Activated T-helper 1 cell treated with anti-CD3 and anti-CD28 coated beads, Interleukin-12 subunit alpha, Interleukin-12 subunit beta, Interleukin-2, Interleukin-4 antibody, amounts not matched to agents 30 ng/mL and 10 ng/mL and 1 ng/mL, durations not matched to agents 14 hours and 24 hours and 36 hours (primary cell): Measurements from ENCODE around the gene REPS1. TPM values are rescaled to one million over a fixed set of nuclear protein-coding genes. Genes with fewer than 3 reads are reported as not detected.
A peak's percentile ranks its signal among the peaks of the same experiment; 100 is the strongest.
"Not testable (repeated sequence)": the region's sequence is repeated elsewhere in the genome, so short reads cannot be mapped to it uniquely, and the experiment has no call there.

Source experiments
- DNase-seq: peaks from one replicate; pipeline ENCODE4 v3.0.0; 2021; ENCODE audit warnings: low spot score
- H3K27ac Mint-ChIP-seq: one replicate; pipeline ENCODE4 v1.8.0; 2021; ENCODE audit warnings: mild to moderate bottlenecking, mixed read lengths
- H3K27me3 Mint-ChIP-seq: one replicate; pipeline ENCODE4 v1.8.0; 2022; ENCODE audit warnings: mild to moderate bottlenecking, moderate library complexity, mixed read lengths; ENCODE audit not compliant: insufficient read depth
- H3K36me3 Mint-ChIP-seq: one replicate; pipeline ENCODE4 v1.8.0; 2021; ENCODE audit warnings: low read depth, mixed read lengths
- H3K4me1 Mint-ChIP-seq: one replicate; pipeline ENCODE4 v1.8.0; 2021; ENCODE audit warnings: low read depth, mixed read lengths
- H3K4me3 Mint-ChIP-seq: one replicate; pipeline ENCODE4 v1.8.0; 2021; ENCODE audit warnings: mild to moderate bottlenecking, moderate library complexity, mixed read lengths
- H3K9me3 Mint-ChIP-seq: one replicate; pipeline ENCODE4 v1.8.0; 2021; ENCODE audit warnings: mixed read lengths
- intact Hi-C: fragments of 100-400 bp; cut with micrococcal nuclease; formaldehyde crosslinking; loops from one replicate; pipeline ENCODE4 v1.15.1; 2024
- total RNA-seq: library from RNA; stranded (reverse); gene quantifications from 2 replicates; pipeline ENCODE4 v1.2.3, GENCODE V29; 2022

REPS1 gene
- total RNA-seq, 1 donor from 2014 or later = 74.6 TPM

DNA sequence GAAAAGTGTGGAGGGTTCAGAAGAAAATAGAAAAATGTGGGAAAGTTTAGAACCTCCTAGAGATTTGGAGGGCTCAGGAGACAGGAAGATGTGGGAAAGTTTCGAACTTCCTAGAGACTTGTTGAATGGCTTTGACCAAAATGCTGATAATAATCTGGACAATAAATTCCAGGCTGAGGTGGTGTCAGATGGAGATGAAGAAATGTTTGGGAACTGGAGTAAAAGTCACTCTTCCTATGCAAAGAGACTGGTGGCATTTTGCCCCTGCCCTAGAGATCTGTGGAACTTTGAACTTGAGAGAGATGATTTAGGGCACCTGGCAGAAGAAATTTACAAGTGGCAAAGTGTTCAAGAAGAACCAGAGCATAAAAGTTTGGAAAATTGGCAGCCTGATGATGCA lies 5.4 kb upstream of the REPS1 start:
- intact Hi-C loops, H3K9me3 Mint-ChIP-seq, H3K36me3 Mint-ChIP-seq, H3K27ac Mint-ChIP-seq, H3K4me1 Mint-ChIP-seq, H3K27me3 Mint-ChIP-seq, H3K4me3 Mint-ChIP-seq, DNase-seq: not testable (repeated sequence)

DNA sequence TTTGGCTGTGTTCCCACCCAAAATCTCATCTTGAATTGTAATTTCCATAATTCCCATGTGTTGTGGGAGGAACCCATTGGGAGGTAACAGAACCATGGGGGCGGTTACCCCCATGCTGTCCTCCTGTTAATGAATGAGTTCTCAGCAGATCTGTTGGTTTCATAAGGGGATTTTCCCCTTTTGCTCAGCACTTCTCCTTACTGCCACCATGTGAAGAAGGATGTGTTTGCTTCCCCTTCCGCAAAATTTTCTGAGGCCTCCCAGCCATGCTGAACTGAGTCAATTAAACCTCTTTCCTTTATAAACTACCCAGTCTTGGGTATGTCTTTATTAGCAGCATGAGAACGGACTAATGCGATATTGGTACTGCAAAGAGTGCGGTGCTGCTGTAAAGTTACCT lies 4.9 kb upstream of the REPS1 start:
- H3K27ac Mint-ChIP-seq, H3K9me3 Mint-ChIP-seq, DNase-seq, H3K4me3 Mint-ChIP-seq, H3K27me3 Mint-ChIP-seq, intact Hi-C loops, H3K36me3 Mint-ChIP-seq: not testable (repeated sequence)
- peaks cover 11% of the 10 kb centered on the region for H3K4me1 Mint-ChIP-seq

DNA sequence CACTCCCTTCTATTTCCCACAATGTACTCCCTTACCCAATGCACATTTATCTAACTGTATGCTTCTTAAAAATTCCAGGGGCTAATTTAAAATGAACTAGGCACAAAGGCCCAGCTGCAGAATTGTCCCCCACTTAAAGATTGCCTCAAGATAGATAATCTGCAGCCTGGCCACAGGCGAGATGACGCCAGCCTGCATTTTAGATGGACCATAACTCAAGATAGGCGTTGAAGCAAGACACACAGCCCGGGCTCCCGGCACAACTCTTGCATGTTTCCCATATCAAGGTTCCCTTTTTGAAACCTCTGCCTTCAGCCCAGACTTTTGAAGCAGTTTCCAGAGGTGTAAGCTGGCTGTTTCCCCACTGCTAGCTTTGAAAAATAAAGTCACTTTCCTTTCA lies 3.2 kb upstream of the REPS1 start:
- Mint-ChIP-seq H3K36me3 (no peaks in the 10 kb centered on the region), H3K27me3 (no peaks in the 10 kb centered on the region), H3K4me3 (no peak overlapping the region), H3K4me1 (peaks cover 11% of the 10 kb centered on the region), H3K9me3 (peaks cover 6% of the 10 kb centered on the region), H3K27ac (no peak overlapping the region)
- intact Hi-C loops = no loop called here
- DNase-seq = no peak

DNA sequence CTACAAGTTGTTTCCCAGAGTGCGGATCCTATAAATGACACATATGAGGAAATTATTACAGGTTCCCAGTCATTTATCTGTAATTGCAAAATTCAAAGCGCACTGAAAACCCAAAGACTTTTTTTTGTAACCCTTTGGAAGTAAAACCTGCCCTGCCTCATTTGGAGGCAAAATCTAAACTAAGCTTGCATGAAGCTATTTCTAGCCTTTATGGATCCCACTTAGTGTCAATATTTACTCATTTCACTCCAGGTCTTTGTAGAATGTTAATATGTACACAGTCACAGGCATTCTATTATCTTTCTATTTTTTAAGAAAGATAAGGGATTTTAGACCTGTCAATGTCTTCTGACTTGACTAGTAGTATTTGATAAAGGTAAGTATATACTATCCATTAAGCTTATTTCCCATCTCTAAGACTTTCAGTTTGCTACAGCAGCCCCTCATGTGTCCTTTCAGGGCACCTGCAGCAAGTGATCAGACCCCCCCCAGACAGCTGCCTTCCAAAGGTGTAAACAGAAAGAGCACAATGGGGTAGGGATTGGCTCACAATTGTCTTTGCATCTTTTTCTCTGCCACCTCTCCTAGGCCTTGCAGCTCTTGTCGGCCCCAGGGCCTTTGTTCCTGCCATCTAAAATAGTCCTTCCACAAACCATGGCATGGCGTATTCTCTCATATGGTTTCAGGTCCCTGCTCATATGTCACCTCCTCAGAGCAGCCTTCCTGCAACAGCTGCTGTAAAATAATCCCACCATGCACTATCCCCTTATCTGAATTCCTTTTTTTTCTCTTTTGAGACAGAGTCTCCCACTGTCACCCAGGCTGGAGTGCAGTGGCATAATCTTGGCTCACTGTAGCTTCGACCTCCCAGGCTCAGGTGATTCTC lies 1.3 kb upstream of the REPS1 start:
- Mint-ChIP-seq H3K27me3 (no peaks in the 10 kb centered on the region), H3K27ac (peak overlapping the region; percentile 80), H3K9me3 (peaks cover 6% of the 10 kb centered on the region), H3K4me3 (peak overlapping the region; percentile 89), H3K4me1 (peaks cover 11% of the 10 kb centered on the region), H3K36me3 (no peaks in the 10 kb centered on the region)
- DNase-seq = no peak
- intact Hi-C loops = loop anchor here (2.0 to 5.0 kb wide), 5 partner anchors 123 to 375 kb away; no protein-coding TSS in a partner anchor

DNA sequence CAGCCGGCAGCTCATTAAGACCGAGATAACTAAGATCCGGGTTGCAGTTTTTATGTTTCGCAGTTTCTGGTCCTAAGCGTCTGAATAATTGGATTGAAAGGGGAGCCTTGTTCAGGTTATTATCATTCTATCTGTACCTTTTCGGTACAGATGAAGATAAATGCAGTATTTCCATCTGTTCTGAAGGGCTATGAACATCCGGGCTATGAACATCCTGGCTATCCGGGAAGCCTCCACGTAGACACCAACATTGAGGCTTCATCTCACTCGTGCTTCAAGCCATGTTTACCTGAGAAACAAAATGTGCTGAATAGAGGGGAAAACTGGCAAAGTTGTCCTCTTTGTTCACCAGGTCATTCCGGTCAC lies 399 bp upstream of the REPS1 start:
- Mint-ChIP-seq H3K4me1 (peaks cover 10% of the 10 kb centered on the region), H3K36me3 (no peaks in the 10 kb centered on the region), H3K27ac (peak overlapping the region; percentile 80), H3K4me3 (peak overlapping the region; percentile 89), H3K27me3 (no peaks in the 10 kb centered on the region), H3K9me3 (peaks cover 5% of the 10 kb centered on the region)
- intact Hi-C loops = loop anchor here (1.0 to 5.0 kb wide), 8 partner anchors 40 to 376 kb away; partner anchors contain the start of genes ABRACL and CCDC28A
- DNase-seq = no peak

DNA sequence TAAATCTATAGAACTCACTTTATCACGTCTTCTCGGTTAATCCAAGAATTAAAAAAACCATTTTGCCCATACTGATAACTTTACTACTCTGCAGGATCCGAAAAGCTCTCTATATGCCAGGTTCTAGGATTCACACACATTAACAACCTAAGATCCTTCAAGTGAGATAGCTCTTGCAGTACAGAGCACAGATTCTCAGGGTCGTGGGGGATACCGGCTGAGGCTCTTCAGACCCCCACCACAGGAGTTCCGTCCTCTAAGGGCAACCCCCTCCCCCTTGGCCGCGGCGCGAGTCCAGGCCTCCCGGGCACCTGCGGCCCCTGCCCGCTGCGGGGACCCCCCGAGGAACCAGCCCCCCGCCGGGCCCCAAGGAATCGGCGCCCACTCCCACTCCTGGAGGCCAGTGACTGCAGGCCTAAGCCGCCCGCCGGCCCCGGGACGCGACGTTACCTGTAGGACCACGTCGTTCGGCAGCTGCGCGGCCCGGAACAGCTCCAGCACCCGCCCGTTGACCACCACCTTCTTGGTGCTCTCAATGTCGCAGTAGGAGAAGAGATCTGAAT lies 892 bp downstream of the REPS1 start:
- H3K4me3 Mint-ChIP-seq = peak overlapping the region; percentile 87
- no peaks in the 10 kb centered on the region for H3K9me3 Mint-ChIP-seq
- H3K27me3 Mint-ChIP-seq = no peaks in the 10 kb centered on the region
- H3K4me1 Mint-ChIP-seq = peaks cover 7% of the 10 kb centered on the region
- peak overlapping the region; percentile 52 for H3K27ac Mint-ChIP-seq
- DNase-seq = no peak
- H3K36me3 Mint-ChIP-seq = no peaks in the 10 kb centered on the region
- intact Hi-C loops = loop anchor here (2.0 to 5.0 kb wide), 5 partner anchors 16 to 306 kb away; no protein-coding TSS in a partner anchor

DNA sequence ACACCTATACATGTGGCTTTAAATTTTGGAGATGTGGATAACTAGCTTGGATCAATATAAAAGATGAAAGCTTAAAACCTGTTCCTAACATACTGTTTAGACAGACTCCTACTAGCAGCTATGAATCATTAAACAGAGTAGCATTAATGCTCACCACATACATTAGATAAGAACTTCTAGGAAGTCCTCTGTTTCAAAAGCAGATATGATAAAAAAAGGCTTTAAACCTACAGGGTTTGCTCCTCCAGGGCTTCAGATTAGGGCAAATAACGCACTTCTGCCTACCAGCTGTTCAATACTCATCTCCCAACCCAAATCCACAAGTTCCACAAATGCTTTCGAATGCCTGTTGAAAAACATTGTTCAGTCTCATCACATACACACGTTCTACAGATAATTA lies 1.5 kb downstream of the REPS1 start:
- intact Hi-C loops = loop anchor here (1.0 to 5.0 kb wide), 6 partner anchors 16 to 306 kb away; no protein-coding TSS in a partner anchor
- no peak for DNase-seq
- no peaks in the 10 kb centered on the region for H3K9me3 Mint-ChIP-seq
- peaks cover 7% of the 10 kb centered on the region for H3K4me1 Mint-ChIP-seq
- H3K27ac Mint-ChIP-seq = peak overlapping the region; percentile 49
- H3K27me3 Mint-ChIP-seq = no peaks in the 10 kb centered on the region
- H3K36me3 Mint-ChIP-seq = no peaks in the 10 kb centered on the region
- H3K4me3 Mint-ChIP-seq = peak overlapping the region; percentile 87

DNA sequence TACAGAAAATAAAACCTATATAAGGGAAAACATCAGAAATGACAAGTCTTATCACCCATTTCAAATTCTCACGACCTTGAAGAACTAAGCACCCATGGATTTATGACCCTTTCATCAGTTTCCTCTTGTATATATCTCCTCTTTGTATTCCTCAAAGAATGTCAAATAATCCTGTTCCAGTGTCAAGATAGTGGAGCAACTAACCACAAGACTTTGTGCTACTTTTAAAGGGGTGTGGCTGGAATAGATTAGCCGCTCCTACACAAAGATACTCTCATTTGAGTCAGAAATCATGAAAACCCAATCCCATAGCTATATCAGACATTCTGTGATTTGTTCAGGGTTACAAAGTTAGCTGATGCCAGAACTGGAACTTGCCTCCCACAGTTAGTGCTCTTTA lies 6.6 kb downstream of the REPS1 start:
- Mint-ChIP-seq H3K27me3 (no peaks in the 10 kb centered on the region), H3K9me3 (no peaks in the 10 kb centered on the region), H3K4me3 (no peak overlapping the region), H3K27ac (no peak overlapping the region), H3K36me3 (peaks cover 2% of the 10 kb centered on the region), H3K4me1 (peaks cover 13% of the 10 kb centered on the region)
- DNase-seq = no peak
- intact Hi-C loops = no loop called here

DNA sequence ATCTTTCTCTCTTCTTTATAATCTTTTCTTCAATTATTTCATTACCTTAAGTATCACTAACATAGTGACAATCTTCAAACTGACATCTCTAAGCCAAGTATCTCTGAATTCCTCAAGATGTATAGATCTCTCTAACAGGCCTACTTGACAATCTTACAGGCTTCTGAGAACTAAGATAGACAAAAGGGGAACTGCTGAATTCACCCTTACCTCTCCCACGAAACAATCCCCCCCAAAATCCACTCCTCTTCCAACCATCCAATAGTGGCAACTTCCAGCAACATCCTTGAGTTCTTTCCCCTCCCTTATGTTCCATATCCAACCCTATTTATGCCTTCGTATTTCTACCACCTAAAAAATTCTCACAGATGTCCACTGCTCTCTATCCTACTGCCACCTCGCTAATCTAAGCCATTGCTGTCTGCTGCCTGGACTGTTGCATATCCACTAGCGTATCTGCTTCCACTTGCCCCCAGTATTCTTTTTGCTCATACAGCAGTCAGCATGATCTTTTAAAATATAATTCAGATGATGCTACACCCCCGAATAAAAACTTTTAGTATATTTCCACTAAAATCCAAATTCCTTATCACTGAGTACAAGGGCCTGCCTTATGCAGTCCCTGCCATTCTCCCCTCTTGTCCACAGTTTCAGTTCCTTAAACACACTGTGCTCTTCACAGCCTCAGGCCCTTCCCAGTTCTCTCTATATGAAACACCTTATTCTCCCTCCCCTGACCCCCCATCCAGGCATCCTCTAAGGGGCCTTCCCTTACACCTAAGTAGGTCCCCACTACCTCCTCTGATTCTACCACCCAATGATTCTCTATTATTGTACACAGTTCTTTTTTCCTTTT lies 8.0 kb downstream of the REPS1 start:
- DNase-seq = no peak
- Mint-ChIP-seq H3K4me3 (no peak overlapping the region), H3K27ac (no peak overlapping the region), H3K9me3 (no peaks in the 10 kb centered on the region), H3K4me1 (peaks cover 15% of the 10 kb centered on the region), H3K27me3 (no peaks in the 10 kb centered on the region), H3K36me3 (peaks cover 2% of the 10 kb centered on the region)
- intact Hi-C loops = no loop called here

DNA sequence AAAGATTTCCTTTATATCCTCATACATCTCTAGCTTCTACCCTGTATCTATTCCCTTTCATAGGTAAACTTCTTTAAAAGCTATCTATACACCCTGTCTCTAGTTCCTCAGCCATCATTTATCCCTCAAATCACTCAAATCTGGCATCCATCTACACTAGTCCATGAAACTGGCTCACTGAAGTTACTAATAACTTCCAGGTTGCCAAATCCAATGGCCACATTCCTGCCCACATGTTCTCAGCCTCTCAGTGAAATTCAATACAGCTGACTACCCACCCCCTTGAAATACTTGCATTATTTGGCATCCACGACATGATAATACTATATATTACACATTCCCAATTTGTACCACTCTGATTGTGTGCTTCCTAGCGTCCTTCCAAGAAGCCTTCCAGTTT lies 8.7 kb downstream of the REPS1 start:
- Mint-ChIP-seq H3K36me3 (peaks cover 2% of the 10 kb centered on the region), H3K4me1 (peaks cover 22% of the 10 kb centered on the region), H3K27me3 (no peaks in the 10 kb centered on the region), H3K4me3 (no peak overlapping the region), H3K27ac (no peak overlapping the region), H3K9me3 (no peaks in the 10 kb centered on the region)
- intact Hi-C loops = no loop called here
- DNase-seq = no peak

DNA sequence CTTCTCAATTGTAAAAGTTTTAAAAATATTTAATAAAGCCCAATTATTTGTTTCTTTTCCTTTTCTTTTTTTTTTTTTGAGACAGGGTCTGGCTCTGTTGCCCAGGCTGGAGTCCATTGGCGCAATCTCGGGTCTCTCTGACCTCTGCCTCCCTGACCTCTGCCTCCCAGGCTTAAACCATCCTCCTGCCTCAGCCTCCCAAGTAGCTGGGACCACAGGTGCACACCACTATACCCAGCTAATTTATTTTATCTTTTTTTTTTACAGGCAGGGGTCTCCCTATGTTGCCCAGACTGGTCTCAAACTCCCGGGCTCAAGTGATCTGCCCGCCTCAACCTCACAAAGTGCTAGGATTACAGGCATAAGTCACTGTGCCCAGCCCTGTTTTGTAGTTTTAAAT lies 9.8 kb downstream of the REPS1 start:
- Mint-ChIP-seq H3K4me3 (no peak overlapping the region), H3K27me3 (no peaks in the 10 kb centered on the region), H3K27ac (no peak overlapping the region), H3K9me3 (no peaks in the 10 kb centered on the region), H3K4me1 (peaks cover 30% of the 10 kb centered on the region), H3K36me3 (peaks cover 2% of the 10 kb centered on the region)
- DNase-seq = no peak
- intact Hi-C loops = no loop called here

DNA sequence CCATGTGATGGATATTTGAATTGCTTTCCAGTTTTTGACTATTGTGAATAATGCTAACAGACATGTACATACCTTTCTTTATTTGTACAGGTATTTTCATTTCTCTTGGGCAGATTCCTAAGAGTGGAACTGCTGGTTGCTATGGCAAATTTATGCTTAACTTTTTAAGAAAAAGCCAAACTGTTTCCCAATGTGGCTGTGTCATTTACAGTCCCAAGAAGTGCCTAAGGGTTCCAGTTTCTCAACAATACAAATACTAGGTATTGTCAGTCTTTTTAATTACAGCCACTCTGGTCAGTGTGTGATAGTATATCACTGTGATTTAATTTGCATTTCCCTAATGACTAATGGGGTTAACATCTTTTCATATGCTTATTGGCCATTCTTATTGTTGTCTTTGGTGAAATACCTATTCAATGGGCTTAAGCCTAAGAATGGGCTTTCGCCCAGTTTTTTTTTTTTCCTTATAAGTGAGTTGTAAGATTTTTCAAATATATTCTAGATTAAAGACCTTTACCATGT lies 10.3 kb downstream of the REPS1 start:
- Mint-ChIP-seq H3K27me3 (no peaks in the 10 kb centered on the region), H3K4me1 (peaks cover 35% of the 10 kb centered on the region), H3K36me3 (peaks cover 2% of the 10 kb centered on the region), H3K9me3 (no peaks in the 10 kb centered on the region), H3K27ac (no peak overlapping the region), H3K4me3 (no peak overlapping the region)
- intact Hi-C loops = no loop called here
- no peak for DNase-seq
